ENCODE results near the gene FBLN1. TPM values are rescaled to one million over a fixed set of nuclear protein-coding genes. Genes with fewer than 3 reads are reported as not detected.

Gene FBLN1
- total and polyA plus RNA-seq, 2 of the 13 experiments (the other 11 are each of a cell fraction or from before 2014, with no cell fraction given): 37.3 to 103 TPM

DNA sequence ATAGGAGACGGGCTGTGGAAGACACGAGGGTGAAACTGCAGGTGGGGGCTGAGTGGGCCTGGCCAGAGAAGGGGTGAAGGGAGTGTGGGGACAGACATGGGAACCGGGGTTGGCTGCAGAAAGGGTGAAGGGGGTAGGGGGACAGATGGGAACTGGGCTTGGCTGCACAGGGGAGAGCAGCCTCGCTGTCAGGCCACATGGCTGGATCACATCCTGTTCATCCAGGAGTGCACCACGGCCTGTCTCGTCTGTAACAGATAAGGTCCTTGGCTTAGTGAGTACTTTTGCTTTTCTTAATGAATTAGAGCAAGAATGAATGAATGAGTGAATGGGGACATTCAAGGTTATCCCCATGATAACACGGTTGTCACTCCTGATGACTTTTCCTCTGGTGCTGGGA is 13.5 kb downstream of the FBLN1 start:
- Histone ChIP-seq H3K27ac (ENCODE audit: extremely low read length, insufficient read depth, low read length) (no peak overlapping the region), H3K9ac (ENCODE audit: insufficient read depth, low read depth, low read length) (no peak overlapping the region), H3K4me3 (replicated peaks in 1 of 3; ENCODE audit: insufficient read depth in 1 of 3, low read depth in 2 of 3, low read length in 3 of 3) (no peak overlapping the region), H3K4me2 (ENCODE audit: low read depth, low read length) (no peak overlapping the region), H2AFZ (ENCODE audit: low read length) (no peak overlapping the region), H3K79me2 (ENCODE audit: insufficient read depth, low read length) (peaks cover 14% of the 10 kb centered on the region), H4K20me1 (ENCODE audit: insufficient read depth, low read length) (no peaks in the 10 kb centered on the region), H3K4me1 (ENCODE audit: insufficient read depth, low read length) (no peaks in the 10 kb centered on the region), H3K36me3 (replicated peaks in 1 of 2; ENCODE audit: control insufficient read depth in 1 of 2, insufficient read depth in 2 of 2, low read length in 2 of 2) (peaks cover 15 to 24% of the 10 kb centered on the region in 2 experiments; a peak in 4 of 5 replicates), H3K9me3 (ENCODE audit: low read length) (no peaks in the 10 kb centered on the region), H3K27me3 (ENCODE audit: control insufficient read depth in 1 of 2, insufficient read depth in 2 of 2, low read length in 2 of 2) (no peaks in the 10 kb centered on the region)
- no TSS peak for BruUV-seq (replicated peaks)
- intact Hi-C loops (cut with micrococcal nuclease; ENCODE audit: unreplicated experiment) (no loop called here), in situ Hi-C loops (cut with HindIII; ENCODE audit: extremely low pct_ligation_motif_present, low pct_unique_long_range_greater_than_20kb) (no loop called here)
- WGBS (ENCODE audit: low lambda C conversion rate): 96% methylated on average over 7 of the region's 7 CpGs
- ATAC-seq: no peak
- ChIA-PET POLR2A (no interaction called here), CTCF (ENCODE audit: low intra/inter-chr PET ratio, low total read pairs) (no interaction called here)
- TF ChIP-seq, protein P1, sequence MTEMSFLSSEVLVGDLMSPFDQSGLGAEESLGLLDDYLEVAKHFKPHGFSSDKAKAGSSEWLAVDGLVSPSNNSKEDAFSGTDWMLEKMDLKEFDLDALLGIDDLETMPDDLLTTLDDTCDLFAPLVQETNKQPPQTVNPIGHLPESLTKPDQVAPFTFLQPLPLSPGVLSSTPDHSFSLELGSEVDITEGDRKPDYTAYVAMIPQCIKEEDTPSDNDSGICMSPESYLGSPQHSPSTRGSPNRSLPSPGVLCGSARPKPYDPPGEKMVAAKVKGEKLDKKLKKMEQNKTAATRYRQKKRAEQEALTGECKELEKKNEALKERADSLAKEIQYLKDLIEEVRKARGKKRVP (CRISPR knock-in tag; IDR thresholded peaks at IDR 0.05): no peak
- no peak for TF ChIP-seq RARA (CRISPR knock-in tag; IDR thresholded peaks at IDR 0.05)
- TF ChIP-seq HOXA5 (CRISPR knock-in tag; IDR thresholded peaks at IDR 0.05): no peak
- TF ChIP-seq ZNF225 (CRISPR knock-in tag; IDR thresholded peaks at IDR 0.05): no peak
- no peak for TF ChIP-seq HNRNPH1 (optimal IDR thresholded peaks at IDR 0.05; ENCODE audit: low read depth, low read length)
- no peak for TF ChIP-seq NFIB (CRISPR knock-in tag; IDR thresholded peaks at IDR 0.05; ENCODE audit: borderline replicate concordance)
- TF ChIP-seq, protein P2, sequence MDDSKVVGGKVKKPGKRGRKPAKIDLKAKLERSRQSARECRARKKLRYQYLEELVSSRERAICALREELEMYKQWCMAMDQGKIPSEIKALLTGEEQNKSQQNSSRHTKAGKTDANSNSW (CRISPR knock-in tag; IDR thresholded peaks at IDR 0.05; ENCODE audit: borderline replicate concordance): no peak
- TF ChIP-seq ZNF264 (CRISPR knock-in tag; IDR thresholded peaks at IDR 0.05): no peak
- no peak for TF ChIP-seq KDM6A (CRISPR knock-in tag; IDR thresholded peaks at IDR 0.05; ENCODE audit: low read depth)
- no peak for TF ChIP-seq CREB3 (CRISPR knock-in tag; IDR thresholded peaks at IDR 0.05)
- no peak for FAIRE-seq
- no peak for DNase-seq (ENCODE audit: low spot score)

Data from HepG2 (cell line).